Immature natural killer cell (primary cell): ENCODE measurements around the gene HDAC10. TPM values are rescaled to one million over a fixed set of nuclear protein-coding genes. Genes with fewer than 3 reads are reported as not detected.
A peak's percentile ranks its signal among the peaks of the same experiment; 100 is the strongest.

ENCODE experiments used
- DNase-seq, 3 donors: peaks; one replicate each; pipeline ENCODE4 v3.0.0; 2022; ENCODE audit warnings: mixed read lengths in 1 of 3
- H3K27ac Mint-ChIP-seq, 6 donors: one replicate each; pipeline ENCODE4 v1.8.0; 2020; ENCODE audit warnings: mixed read lengths in 6 of 6, mild to moderate bottlenecking in 5 of 6, inconsistent platforms in 4 of 6, moderate library complexity in 3 of 6
- H3K27me3 Mint-ChIP-seq, 3 donors: one replicate each; pipeline ENCODE4 v1.8.0; 2020 to 2021; ENCODE audit warnings: low read depth in 3 of 3, mild to moderate bottlenecking in 3 of 3, mixed read lengths in 3 of 3, moderate library complexity in 3 of 3, inconsistent platforms in 1 of 3
- H3K36me3 Mint-ChIP-seq, 3 donors: one replicate each; pipeline ENCODE4 v1.8.0; 2020; ENCODE audit warnings: mixed read lengths in 3 of 3, inconsistent platforms in 2 of 3, mild to moderate bottlenecking in 2 of 3
- H3K4me1 Mint-ChIP-seq, 2 donors: one replicate each; pipeline ENCODE4 v1.8.0; 2020; ENCODE audit warnings: inconsistent platforms in 2 of 2, mild to moderate bottlenecking in 2 of 2, mixed read lengths in 2 of 2, moderate library complexity in 1 of 2
- H3K4me3 Mint-ChIP-seq, 5 donors: one replicate each; pipeline ENCODE4 v1.8.0; 2020; ENCODE audit warnings: mild to moderate bottlenecking in 5 of 5, mixed read lengths in 5 of 5, inconsistent platforms in 3 of 5, moderate library complexity in 3 of 5
- H3K9me3 Mint-ChIP-seq, 6 donors: one replicate each; pipeline ENCODE4 v1.8.0; 2020; ENCODE audit warnings: mild to moderate bottlenecking in 6 of 6, mixed read lengths in 6 of 6, inconsistent platforms in 4 of 6, moderate library complexity in 3 of 6
- polyA plus RNA-seq, 3 donors: library from polyadenylated mRNA; unstranded; fragments of 300-500 nt; fragmentation: Illumina TruSeq; gene quantifications; one replicate each; pipeline ENCODE4 v1.2.3, GENCODE V29; 2021

HDAC10 gene
- polyA plus RNA-seq, 3 donors from 2014 or later, result 10.0 to 13.4 (median 11.2) TPM

GRCh38 chr22:50204571-50204970 lies 46.5 kb downstream of the HDAC10 start:
- peaks cover 0 to 5% (median 2%) of the 10 kb centered on the region in 3 donors for H3K27me3 Mint-ChIP-seq
- no peaks in the 10 kb centered on the region for H3K9me3 Mint-ChIP-seq
- no peak overlapping the region for H3K4me3 Mint-ChIP-seq
- DNase-seq, result no peak
- peaks cover 0 to 4% (median 0%) of the 10 kb centered on the region in 3 donors for H3K36me3 Mint-ChIP-seq
- H3K27ac Mint-ChIP-seq, result peak overlapping the region in 2 of 6 donors; percentile 3
- peaks cover 26 to 31% of the 10 kb centered on the region in 2 donors for H3K4me1 Mint-ChIP-seq

DNA sequence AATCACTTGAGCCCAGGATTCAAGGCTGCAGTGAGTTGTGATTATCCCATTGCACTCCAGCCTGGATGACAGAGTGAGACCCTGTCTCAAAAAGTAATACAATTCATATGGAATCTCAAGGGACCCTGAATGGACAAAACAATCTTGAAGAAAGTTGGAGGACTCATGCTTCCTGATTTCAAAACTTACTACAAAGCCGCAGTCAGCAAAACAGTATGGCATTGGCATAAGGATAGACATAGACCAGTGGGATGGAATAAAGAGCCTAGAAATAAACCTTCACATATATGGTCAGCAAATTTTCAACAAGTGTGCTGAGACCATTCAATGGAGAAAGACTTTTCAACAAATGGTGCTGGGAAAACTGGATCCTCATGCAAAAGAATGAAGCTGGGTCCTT lies 47.8 kb downstream of the HDAC10 start:
- H3K36me3 Mint-ChIP-seq, result peaks cover 0 to 4% (median 3%) of the 10 kb centered on the region in 3 donors
- DNase-seq, result no peak
- H3K27ac Mint-ChIP-seq, result no peak overlapping the region
- H3K9me3 Mint-ChIP-seq, result no peaks in the 10 kb centered on the region
- peak overlapping the region in 3 of 5 donors; percentile 27 to 51 (median 33) for H3K4me3 Mint-ChIP-seq
- peaks cover 27 to 30% of the 10 kb centered on the region in 2 donors for H3K4me1 Mint-ChIP-seq
- H3K27me3 Mint-ChIP-seq, result peaks cover 0 to 8% (median 2%) of the 10 kb centered on the region in 3 donors

- Mint-ChIP-seq H3K4me3 (peak overlapping the region; percentile 78 to 86 (median 84)), H3K36me3 (peaks cover 0 to 4% (median 3%) of the 10 kb centered on the region in 3 donors), H3K4me1 (peaks cover 23 to 30% of the 10 kb centered on the region in 2 donors), H3K27ac (peak overlapping the region; percentile 34 to 83 (median 64)), H3K27me3 (peaks cover 2 to 6% (median 2%) of the 10 kb centered on the region in 3 donors), H3K9me3 (no peaks in the 10 kb centered on the region)
- no peak for DNase-seq
These were observed 48.9 kb downstream of the HDAC10 start for GRCh38 chr22:50202130-50202666.

- Mint-ChIP-seq H3K27me3 (peaks cover 3 to 6% (median 5%) of the 10 kb centered on the region in 3 donors), H3K36me3 (peaks cover 0 to 3% (median 3%) of the 10 kb centered on the region in 3 donors), H3K27ac (peak overlapping the region; percentile 34 to 83 (median 64)), H3K9me3 (no peaks in the 10 kb centered on the region), H3K4me3 (peak overlapping the region; percentile 78 to 86 (median 84)), H3K4me1 (peaks cover 23 to 30% of the 10 kb centered on the region in 2 donors)
- no peak for DNase-seq
These were observed 49.6 kb downstream of the HDAC10 start for GRCh38 chr22:50201191-50202129.

GRCh38 chr22:50200461-50201190 lies 50.4 kb downstream of the HDAC10 start, which contains the start of gene SELENOO:
Gene SELENOO, plus strand, starts transcription at chr22:50201011. Its CDS starts 26 bp downstream, at chr22:50201037.
- peaks cover 3 to 8% (median 6%) of the 10 kb centered on the region in 3 donors for H3K27me3 Mint-ChIP-seq
- H3K4me3 Mint-ChIP-seq, result peak within 1 kb of the TSS; percentile 78 to 86 (median 84)
- no peaks in the 10 kb centered on the region for H3K9me3 Mint-ChIP-seq

DNA sequence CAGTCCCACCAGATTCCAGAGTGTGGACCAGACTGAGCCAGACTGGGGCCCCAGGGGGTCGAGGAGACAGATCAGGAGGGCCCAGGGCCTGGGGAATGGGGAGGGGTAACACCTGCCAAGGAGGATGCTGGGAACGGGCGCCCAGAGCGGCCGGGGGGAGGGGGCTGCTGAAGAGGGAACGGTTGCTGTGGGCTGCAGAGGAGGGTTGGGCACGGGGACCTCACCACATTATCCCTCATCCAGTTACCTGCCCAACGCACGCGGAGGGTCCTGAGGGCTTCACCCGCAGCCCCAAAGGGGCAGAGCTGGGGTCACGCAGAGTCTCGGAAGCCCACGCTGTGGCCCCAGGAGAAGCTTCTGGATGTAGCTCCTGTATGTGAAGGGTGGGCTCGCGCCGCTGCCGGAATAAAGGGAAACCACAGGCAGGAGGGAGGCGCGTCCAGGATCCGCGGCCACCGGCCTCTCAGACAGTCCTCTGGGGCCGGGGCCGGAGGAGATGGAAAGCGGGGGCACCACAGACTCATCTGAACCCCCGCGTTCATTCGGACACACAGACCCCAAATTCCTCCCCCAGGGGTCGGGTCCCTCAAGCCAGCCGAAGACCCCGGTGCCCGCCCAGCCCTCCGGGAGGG lies 51.1 kb downstream of the HDAC10 start:
- H3K4me1 Mint-ChIP-seq, result peaks cover 19 to 25% of the 10 kb centered on the region in 2 donors
- H3K27me3 Mint-ChIP-seq, result peaks cover 3 to 8% (median 6%) of the 10 kb centered on the region in 3 donors
- DNase-seq, result no peak
- peak overlapping the region in 5 of 6 donors; percentile 35 to 78 (median 71) for H3K27ac Mint-ChIP-seq
- no peaks in the 10 kb centered on the region for H3K9me3 Mint-ChIP-seq
- peak overlapping the region; percentile 21 to 67 (median 54) for H3K4me3 Mint-ChIP-seq
- H3K36me3 Mint-ChIP-seq, result peaks cover 0 to 3% (median 0%) of the 10 kb centered on the region in 3 donors

More at GRCh38 chr22:50200461-50201190, 50.4 kb downstream of the HDAC10 start, which contains the start of gene SELENOO:
- peak within 1 kb of the TSS in 5 of 6 donors; percentile 35 to 83 (median 74) for H3K27ac Mint-ChIP-seq
- peaks cover 0 to 3% (median 0%) of the 10 kb centered on the region in 3 donors for H3K36me3 Mint-ChIP-seq
- peak; percentile 90 to 93 (median 91) for DNase-seq
- H3K4me1 Mint-ChIP-seq, result peaks cover 23 to 30% of the 10 kb centered on the region in 2 donors

GRCh38 chr22:50199251-50199721 lies 51.8 kb downstream of the HDAC10 start:
- DNase-seq, result no peak
- peaks cover 16 to 21% of the 10 kb centered on the region in 2 donors for H3K4me1 Mint-ChIP-seq
- H3K36me3 Mint-ChIP-seq, result peaks cover 0 to 3% (median 0%) of the 10 kb centered on the region in 3 donors

GRCh38 chr22:50198624-50199017 lies 52.4 kb downstream of the HDAC10 start:
- no peak for DNase-seq
- H3K27ac Mint-ChIP-seq, result no peak overlapping the region
- H3K4me1 Mint-ChIP-seq, result peaks cover 16% of the 10 kb centered on the region in 2 donors
- H3K4me3 Mint-ChIP-seq, result peak overlapping the region in 1 of 5 donors; percentile 38
- no peaks in the 10 kb centered on the region for H3K9me3 Mint-ChIP-seq
- peaks cover 0 to 3% (median 0%) of the 10 kb centered on the region in 3 donors for H3K36me3 Mint-ChIP-seq
- peaks cover 3 to 8% (median 6%) of the 10 kb centered on the region in 3 donors for H3K27me3 Mint-ChIP-seq

More at GRCh38 chr22:50199251-50199721, 51.8 kb downstream of the HDAC10 start:
- H3K27me3 Mint-ChIP-seq, result peaks cover 3 to 8% (median 6%) of the 10 kb centered on the region in 3 donors
- peak overlapping the region in 4 of 6 donors; percentile 55 to 78 (median 66) for H3K27ac Mint-ChIP-seq
- peak overlapping the region; percentile 12 to 67 (median 23) for H3K4me3 Mint-ChIP-seq
- no peaks in the 10 kb centered on the region for H3K9me3 Mint-ChIP-seq

DNA sequence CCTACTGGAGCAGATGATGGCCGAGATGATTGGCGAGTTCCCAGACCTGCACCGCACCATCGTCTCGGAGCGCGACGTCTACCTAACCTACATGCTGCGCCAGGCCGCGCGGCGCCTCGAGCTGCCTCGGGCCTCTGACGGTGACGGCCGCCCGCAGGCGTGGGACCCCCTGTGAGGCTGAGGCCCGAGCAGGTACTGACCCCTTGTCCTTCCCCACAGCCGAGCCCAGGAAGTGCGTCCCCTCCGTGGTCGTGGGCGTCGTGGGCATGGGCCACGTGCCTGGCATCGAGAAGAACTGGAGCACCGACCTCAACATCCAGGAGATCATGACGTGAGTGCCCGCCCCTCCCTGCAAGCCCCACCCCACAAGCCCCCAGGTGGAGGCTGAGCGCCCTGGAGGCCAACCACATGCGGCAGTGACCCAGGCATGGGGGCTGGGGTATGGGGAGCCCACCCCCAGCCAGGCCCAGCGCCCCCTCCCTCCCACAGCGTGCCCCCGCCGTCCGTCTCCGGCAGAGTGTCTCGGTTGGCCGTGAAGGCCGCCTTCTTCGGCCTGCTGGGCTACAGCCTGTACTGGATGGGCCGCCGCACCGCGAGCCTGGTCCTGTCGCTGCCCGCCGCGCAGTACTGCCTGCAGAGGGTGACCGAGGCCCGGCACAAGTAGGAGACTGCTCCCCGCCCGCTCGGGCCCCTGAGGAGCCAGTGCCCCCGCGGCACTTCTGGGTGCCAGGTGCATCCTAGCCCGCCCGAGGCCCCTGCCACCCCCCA lies 53.0 kb downstream of the HDAC10 start:
- DNase-seq, result no peak
- Mint-ChIP-seq H3K4me3 (peak overlapping the region in 1 of 5 donors; percentile 13), H3K9me3 (no peaks in the 10 kb centered on the region), H3K36me3 (peaks cover 0 to 3% (median 0%) of the 10 kb centered on the region in 3 donors), H3K4me1 (peaks cover 12 to 14% of the 10 kb centered on the region in 2 donors), H3K27ac (no peak overlapping the region), H3K27me3 (peaks cover 3 to 8% (median 6%) of the 10 kb centered on the region in 3 donors)

DNA sequence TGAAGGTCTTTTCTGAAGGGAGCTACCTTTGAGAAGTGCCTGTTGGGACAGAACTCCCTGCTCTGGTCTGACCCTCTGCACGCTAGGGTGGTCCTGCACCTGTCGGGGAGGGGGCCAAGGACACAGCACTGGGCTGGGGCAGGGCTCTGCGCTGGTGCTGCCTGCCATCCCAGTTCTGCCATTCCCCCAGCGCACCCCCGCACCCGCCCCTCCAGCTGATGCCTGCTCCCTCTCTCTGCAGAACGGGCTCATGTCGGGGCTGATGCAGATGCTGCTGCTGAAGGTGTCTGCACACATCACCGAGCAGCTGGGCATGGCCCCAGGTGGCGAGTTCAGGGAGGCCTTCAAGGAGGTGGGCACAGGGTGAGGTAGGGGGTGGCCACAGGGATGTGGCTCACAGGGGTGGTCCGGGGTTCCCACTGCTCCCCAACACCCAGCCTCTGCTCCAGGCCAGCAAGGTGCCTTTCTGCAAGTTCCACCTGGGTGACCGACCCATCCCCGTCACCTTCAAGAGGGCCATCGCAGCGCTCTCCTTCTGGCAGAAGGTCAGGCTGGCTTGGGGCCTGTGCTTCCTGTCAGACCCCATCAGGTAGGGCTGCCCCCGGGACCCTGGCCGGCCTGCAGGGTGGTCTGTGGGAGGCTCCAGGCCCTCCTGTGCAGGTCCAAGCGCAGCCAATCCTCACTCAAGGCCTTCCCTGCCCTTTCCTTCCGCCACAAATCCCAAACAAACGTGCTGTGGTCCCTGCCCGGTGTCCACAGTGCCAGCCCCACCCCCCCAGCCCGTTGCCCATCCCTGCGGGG lies 53.9 kb downstream of the HDAC10 start:
- no peaks in the 10 kb centered on the region for H3K9me3 Mint-ChIP-seq
- peaks cover 3 to 8% (median 6%) of the 10 kb centered on the region in 3 donors for H3K27me3 Mint-ChIP-seq

GRCh38 chr22:50196256-50196655 lies 54.8 kb downstream of the HDAC10 start:
- peaks cover 0 to 3% (median 0%) of the 10 kb centered on the region in 3 donors for H3K36me3 Mint-ChIP-seq
- no peaks in the 10 kb centered on the region for H3K9me3 Mint-ChIP-seq
- peaks cover 14 to 18% of the 10 kb centered on the region in 2 donors for H3K4me1 Mint-ChIP-seq
- H3K27me3 Mint-ChIP-seq, result peaks cover 9 to 12% (median 10%) of the 10 kb centered on the region in 3 donors
- no peak overlapping the region for H3K27ac Mint-ChIP-seq
- no peak for DNase-seq
- H3K4me3 Mint-ChIP-seq, result no peak overlapping the region

More for the DNA sequence above, 53.9 kb downstream of the HDAC10 start:
- peaks cover 11 to 14% of the 10 kb centered on the region in 2 donors for H3K4me1 Mint-ChIP-seq
- no peak overlapping the region for H3K27ac Mint-ChIP-seq
- no peak overlapping the region for H3K4me3 Mint-ChIP-seq
- DNase-seq, result no peak
- peaks cover 0 to 3% (median 0%) of the 10 kb centered on the region in 3 donors for H3K36me3 Mint-ChIP-seq
